GM19468 (cell line): ENCODE measurements around the gene FIZ1.
"Not testable (repeated sequence)": the region's sequence is repeated elsewhere in the genome, so short reads cannot be mapped to it uniquely, and the experiment has no call there.

Source experiments
- ATAC-seq: cut with Tn5 transposase; IDR thresholded peaks from one replicate; pipeline ENCODE4 v1.9.1; 2021; ENCODE audit warnings: mild to moderate bottlenecking, moderate library complexity, moderate number of reproducible peaks; ENCODE audit not compliant: unreplicated experiment; ENCODE audit errors: extremely low read depth

FIZ1 gene

GRCh38 chr19:55579766-55580621 lies 19.3 kb downstream of the FIZ1 start:
- no peak for ATAC-seq

- ATAC-seq, result no peak
These were observed 20.3 kb downstream of the FIZ1 start for GRCh38 chr19:55578761-55579747.

- no peak for ATAC-seq
These were observed 21.1 kb downstream of the FIZ1 start for GRCh38 chr19:55578031-55578760.

DNA sequence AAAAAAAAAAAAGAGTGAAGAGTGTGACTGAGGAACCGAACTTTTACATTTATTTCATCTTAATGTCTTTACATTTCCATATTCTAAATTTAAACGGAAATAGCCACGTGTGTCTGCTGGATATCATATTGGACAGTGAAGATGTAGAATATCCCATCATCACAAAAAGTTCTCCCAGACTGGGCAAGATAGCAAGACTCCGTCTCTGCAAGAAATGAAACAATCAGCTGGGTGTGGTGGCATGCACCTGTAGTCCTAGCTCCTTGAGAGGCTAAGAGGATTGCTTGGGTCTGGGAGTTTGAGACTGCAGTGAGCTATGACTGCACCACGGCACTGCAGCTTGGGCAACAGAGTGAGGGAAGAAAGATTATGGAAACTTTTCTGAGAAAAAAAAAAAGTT lies 22.6 kb downstream of the FIZ1 start:
- ATAC-seq, result no peak

DNA sequence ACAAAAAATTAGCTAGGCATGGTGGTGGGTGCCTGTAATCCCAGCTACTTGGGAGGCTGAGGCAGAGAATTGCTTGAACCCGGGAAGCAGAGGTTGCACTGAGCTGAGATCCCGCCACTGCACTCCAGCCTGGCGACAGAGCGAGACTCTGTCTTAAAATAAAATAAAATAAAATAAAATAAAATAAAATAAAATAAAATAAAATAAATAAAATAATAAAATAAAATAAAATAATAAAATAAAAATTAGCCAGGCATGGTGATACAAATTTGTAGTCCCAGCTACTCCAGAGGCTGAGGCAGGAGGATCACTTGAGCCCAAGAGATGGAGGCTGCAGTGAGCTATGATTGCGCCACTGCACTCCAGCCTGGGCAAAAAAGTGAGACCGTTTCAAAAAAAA lies 25.4 kb downstream of the FIZ1 start:
- ATAC-seq, result not testable (repeated sequence)

- ATAC-seq, result not testable (repeated sequence)
These were observed 29.8 kb downstream of the FIZ1 start for GRCh38 chr19:55569477-55569876.

- no peak for ATAC-seq
These were observed 31.5 kb downstream of the FIZ1 start for GRCh38 chr19:55567708-55568328.

- no peak for ATAC-seq
These were observed 32.5 kb downstream of the FIZ1 start for GRCh38 chr19:55566823-55567222.

- no peak for ATAC-seq
These were observed 36.0 kb downstream of the FIZ1 start for GRCh38 chr19:55563261-55563690.

DNA sequence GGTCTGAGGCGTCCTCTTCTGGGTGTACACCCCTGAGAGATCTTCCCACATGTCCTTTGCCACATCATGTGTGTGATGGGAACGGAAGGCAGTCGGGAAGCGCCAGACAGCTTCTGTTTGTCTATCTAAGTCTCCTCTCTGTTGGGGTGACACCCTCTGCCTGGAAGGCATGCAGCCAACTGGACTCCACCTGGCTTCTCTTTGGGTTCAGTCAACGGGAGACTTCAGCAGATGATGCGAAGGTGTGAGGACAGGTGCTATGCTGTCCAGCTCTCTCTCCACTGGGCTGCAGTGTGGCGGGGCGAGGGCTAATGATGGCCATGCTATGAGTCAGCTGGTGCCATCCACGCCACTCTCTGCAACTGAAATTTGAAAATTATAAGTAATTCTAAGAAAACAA lies 39.6 kb downstream of the FIZ1 start:
- ATAC-seq, result no peak

- ATAC-seq, result no peak
These were observed 44.6 kb downstream of the FIZ1 start for GRCh38 chr19:55554741-55555152.

GRCh38 chr19:55554302-55554701 lies 45.0 kb downstream of the FIZ1 start:
- ATAC-seq, result no peak

GRCh38 chr19:55553217-55554182 lies 45.8 kb downstream of the FIZ1 start:
- ATAC-seq, result no peak

DNA sequence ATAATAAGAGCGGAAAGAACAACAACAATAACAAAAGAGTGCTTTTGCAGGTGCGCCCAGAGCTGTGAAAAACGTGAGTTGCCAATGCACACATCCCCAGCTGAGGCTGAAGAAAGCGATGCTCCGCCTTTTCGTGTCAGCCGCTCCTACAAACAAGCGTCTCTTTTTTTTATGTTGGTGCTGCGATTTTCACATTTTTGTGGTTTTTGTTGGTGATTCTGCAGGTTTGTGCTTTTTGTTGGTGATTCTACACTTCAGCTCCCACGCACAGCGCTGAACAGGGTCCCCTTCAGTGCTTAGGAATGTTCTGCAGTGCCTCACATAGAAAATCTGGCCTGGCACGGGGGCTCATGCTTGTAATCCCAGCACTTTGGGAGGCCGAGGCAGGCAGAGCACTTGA lies 46.7 kb downstream of the FIZ1 start:
- no peak for ATAC-seq

DNA sequence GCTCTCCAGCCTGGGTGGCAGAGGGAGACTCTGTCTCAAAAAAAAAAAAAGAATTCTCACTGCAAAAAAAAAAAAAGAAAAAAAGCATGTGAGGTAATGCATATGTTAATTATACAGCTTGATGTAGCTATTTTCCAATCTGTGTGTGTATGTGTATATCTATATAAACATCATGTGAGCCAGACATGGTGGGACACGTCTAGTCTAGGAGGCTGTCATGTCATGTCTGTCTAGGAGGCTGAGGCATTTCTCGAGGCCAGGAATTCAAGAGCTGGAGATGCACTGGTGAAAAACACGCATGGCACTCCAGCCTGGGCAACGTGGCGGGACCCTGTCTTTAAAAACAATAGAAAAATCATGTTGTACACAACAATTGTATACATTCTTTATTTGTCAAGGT lies 47.1 kb downstream of the FIZ1 start:
- ATAC-seq, result no peak

GRCh38 chr19:55550321-55550650 lies 49.0 kb downstream of the FIZ1 start:
- ATAC-seq, result no peak

DNA sequence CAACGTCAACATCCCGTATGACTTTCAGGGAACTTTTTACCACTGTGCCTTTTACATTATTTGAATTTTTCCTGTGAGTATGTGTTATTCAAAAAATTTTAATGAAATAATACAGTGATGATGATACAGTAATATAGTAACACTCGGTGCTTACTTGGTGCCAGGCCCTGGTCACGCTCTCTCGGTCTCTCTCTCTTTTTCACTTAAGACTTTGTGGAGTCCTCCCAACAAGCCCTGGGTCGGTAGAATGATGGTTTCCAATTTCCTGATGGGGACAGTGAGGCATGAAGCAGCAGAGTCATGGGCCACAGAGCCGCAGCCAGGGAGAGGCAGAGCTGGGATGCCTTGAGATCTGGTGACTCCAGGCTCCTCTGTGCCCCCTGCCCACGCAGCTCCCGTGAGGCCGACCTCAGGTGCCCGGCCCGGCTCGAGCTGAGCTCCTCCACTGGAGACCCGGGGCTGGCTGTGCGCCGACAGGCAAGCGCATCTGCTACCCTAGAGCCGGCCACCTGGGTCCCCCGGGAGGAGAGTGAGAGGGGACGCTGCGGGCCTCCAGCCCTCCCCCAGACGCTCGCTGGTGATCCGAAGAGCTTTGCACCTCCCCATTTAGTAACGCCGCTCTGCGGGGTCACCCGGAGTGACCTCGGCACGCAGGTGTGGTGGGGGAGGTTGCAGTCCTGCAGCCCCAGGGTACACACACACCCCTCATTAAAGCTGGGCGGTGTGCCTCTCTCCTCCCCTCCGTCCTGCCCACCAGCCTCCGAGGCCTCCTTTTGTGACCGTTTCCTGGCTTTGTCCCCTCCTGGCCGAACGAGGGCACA lies 49.6 kb downstream of the FIZ1 start:
- ATAC-seq, result no peak
